Endodermal cell (in vitro differentiated cells): Measurements from ENCODE around the gene BAIAP2L2. TPM values are rescaled to one million over a fixed set of nuclear protein-coding genes. Genes with fewer than 3 reads are reported as not detected.
"Not testable (repeated sequence)": the region's sequence is repeated elsewhere in the genome, so short reads cannot be mapped to it uniquely, and the experiment has no call there.

ENCODE experiments used
- DNase-seq: peaks from one replicate; pipeline ENCODE4 v3.0.0-alpha.2; 2017
- H3K27ac ChIP-seq: 2 replicates; pipeline ENCODE4 v1.5.1; 2013; ENCODE audit warnings: mild to moderate bottlenecking, low read depth, low read length, moderate library complexity
- H3K27me3 ChIP-seq: 2 replicates; pipeline ENCODE4 v1.6.1; 2013; ENCODE audit warnings: mild to moderate bottlenecking, low read length, moderate library complexity; ENCODE audit not compliant: insufficient read depth, control insufficient read depth, poor library complexity, severe bottlenecking
- H3K36me3 ChIP-seq: 2 replicates; pipeline ENCODE4 v1.7.0; 2013; ENCODE audit warnings: mild to moderate bottlenecking, low read length, moderate library complexity; ENCODE audit not compliant: control insufficient read depth, insufficient read depth
- H3K4me1 ChIP-seq: one replicate; pipeline ENCODE4 v1.7.0; 2013; ENCODE audit warnings: low read length; ENCODE audit not compliant: control insufficient read depth, insufficient read depth
- H3K4me3 ChIP-seq: 2 replicates; pipeline ENCODE4 v1.5.1; 2013; ENCODE audit warnings: mild to moderate bottlenecking, low read length, moderate library complexity
- H3K9ac ChIP-seq: 2 replicates; pipeline ENCODE4 v1.6.1; 2013; ENCODE audit warnings: mild to moderate bottlenecking, low read length, moderate library complexity; ENCODE audit not compliant: poor library complexity, severe bottlenecking; ENCODE audit errors: extremely low read depth
- H3K9me3 ChIP-seq: 2 replicates; pipeline ENCODE4 v1.6.1; 2013; ENCODE audit warnings: mild to moderate bottlenecking, low read length, moderate library complexity; ENCODE audit not compliant: control insufficient read depth
- H3K27ac Mint-ChIP-seq: 2 replicates; pipeline ENCODE4 v1.8.0; 2020; ENCODE audit warnings: mixed read lengths
- H3K27me3 Mint-ChIP-seq: 2 replicates; pipeline ENCODE4 v1.8.0; 2021; ENCODE audit warnings: mild to moderate bottlenecking, mixed read lengths; ENCODE audit not compliant: insufficient read depth
- H3K36me3 Mint-ChIP-seq: 2 replicates; pipeline ENCODE4 v1.8.0; 2020; ENCODE audit warnings: low read depth, mixed read lengths
- H3K4me1 Mint-ChIP-seq: 2 replicates; pipeline ENCODE4 v1.8.0; 2020; ENCODE audit warnings: mixed read lengths
- H3K4me3 Mint-ChIP-seq: 2 replicates; pipeline ENCODE4 v1.8.0; 2020; ENCODE audit warnings: mild to moderate bottlenecking, moderate library complexity, mixed read lengths
- H3K9me3 Mint-ChIP-seq: 2 replicates; pipeline ENCODE4 v1.8.0; 2020; ENCODE audit warnings: mild to moderate bottlenecking, mixed read lengths
- WGBS, 2 experiments: methylation state at CpG; one replicate each; pipeline versions ENCODE4 v1.1.5 to v1.1.7; 2013; ENCODE audit warnings: missing lambda C conversion rate in 2 of 2, mixed read lengths in 1 of 2; ENCODE audit not compliant: insufficient coverage in 1 of 2, insufficient read length in 1 of 2; 5-methylcytosine and 5-hydroxymethylcytosine counted together
- total RNA-seq, 2 donors: library from RNA; stranded (reverse); fragmentation: NEBNext Ultra II Directional in 1 of 2; extraction: Animal tissue kit (Norgen Biotek cat#: 25700) in 1 of 2; gene quantifications; 2 replicates in 1 of 2; 3 replicates in 1 of 2; pipeline ENCODE4 v1.2.1, GENCODE V29; 2021
- TF ChIP-seq, protein P1 (sequence below): fragments of 200-600 bp; sonication (generic); conservative IDR thresholded peaks from 2 replicates; pipeline ENCODE4 v1.5.0; 2021; ENCODE audit warnings: antibody characterized with exemption, mild to moderate bottlenecking

BAIAP2L2 gene
- total RNA-seq, 2 donors from 2014 or later: 1.4 to 3.7 TPM

DNA sequence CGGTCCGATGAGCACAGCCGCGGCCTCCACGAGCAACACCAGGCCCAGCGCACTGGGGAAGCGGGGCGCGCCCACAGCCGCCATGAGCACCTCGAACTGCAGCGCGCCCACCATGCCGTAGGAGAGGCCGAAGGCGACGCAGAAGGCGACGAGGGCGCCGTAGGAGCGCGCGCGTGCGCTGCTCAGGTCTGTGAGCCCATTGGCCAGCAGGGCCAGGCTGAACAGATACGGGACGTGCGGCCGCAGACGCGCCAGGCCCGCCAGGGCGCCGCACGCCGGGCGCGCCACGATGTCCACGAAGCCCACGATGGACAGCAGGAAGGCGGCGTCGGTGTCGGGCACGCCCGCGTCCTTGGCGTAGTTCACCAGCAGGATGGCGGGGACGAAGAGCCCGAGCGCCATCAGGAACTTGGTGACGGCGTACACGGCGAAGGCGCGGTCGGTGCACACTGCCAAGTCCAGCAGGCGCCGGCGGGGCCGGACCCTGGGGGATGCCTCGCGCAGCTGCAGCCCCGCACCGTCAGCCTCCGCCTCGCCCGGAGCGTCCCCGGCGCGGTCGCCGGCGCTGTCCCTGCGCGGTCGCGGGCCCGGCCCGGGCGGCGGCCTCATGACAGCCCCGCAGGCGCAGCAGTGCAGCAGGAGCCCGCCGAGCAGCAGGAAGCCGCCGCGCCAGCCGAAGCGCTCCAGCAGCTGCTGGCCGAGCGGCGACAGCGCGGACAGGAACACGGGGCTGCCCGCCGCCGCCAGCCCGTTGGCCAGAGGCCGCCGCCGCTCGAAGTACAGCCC, 29.4 kb downstream of the BAIAP2L2 start:
- Histone ChIP-seq H3K9me3 (no peaks in the 10 kb centered on the region), H3K9ac (no peak overlapping the region), H3K27ac (no peak overlapping the region), H3K4me1 (peaks cover 7% of the 10 kb centered on the region), H3K36me3 (no peaks in the 10 kb centered on the region), H3K27me3 (peaks cover 27% of the 10 kb centered on the region), H3K4me3 (no peak overlapping the region)
- TF ChIP-seq, protein P1, sequence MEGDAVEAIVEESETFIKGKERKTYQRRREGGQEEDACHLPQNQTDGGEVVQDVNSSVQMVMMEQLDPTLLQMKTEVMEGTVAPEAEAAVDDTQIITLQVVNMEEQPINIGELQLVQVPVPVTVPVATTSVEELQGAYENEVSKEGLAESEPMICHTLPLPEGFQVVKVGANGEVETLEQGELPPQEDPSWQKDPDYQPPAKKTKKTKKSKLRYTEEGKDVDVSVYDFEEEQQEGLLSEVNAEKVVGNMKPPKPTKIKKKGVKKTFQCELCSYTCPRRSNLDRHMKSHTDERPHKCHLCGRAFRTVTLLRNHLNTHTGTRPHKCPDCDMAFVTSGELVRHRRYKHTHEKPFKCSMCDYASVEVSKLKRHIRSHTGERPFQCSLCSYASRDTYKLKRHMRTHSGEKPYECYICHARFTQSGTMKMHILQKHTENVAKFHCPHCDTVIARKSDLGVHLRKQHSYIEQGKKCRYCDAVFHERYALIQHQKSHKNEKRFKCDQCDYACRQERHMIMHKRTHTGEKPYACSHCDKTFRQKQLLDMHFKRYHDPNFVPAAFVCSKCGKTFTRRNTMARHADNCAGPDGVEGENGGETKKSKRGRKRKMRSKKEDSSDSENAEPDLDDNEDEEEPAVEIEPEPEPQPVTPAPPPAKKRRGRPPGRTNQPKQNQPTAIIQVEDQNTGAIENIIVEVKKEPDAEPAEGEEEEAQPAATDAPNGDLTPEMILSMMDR: peak; percentile 7
- H3K36me3 Mint-ChIP-seq: no peaks in the 10 kb centered on the region
- H3K27me3 Mint-ChIP-seq: peaks cover 39% of the 10 kb centered on the region
- H3K4me1 Mint-ChIP-seq: peaks cover 4% of the 10 kb centered on the region
- peak; percentile 82 for DNase-seq
- no peaks in the 10 kb centered on the region for H3K9me3 Mint-ChIP-seq
- 19 to 27% methylated on average over 78 to 110 of the region's 110 CpGs for WGBS, 2 experiments
- H3K4me3 Mint-ChIP-seq: no peak overlapping the region
- H3K27ac Mint-ChIP-seq: no peak overlapping the region

DNA sequence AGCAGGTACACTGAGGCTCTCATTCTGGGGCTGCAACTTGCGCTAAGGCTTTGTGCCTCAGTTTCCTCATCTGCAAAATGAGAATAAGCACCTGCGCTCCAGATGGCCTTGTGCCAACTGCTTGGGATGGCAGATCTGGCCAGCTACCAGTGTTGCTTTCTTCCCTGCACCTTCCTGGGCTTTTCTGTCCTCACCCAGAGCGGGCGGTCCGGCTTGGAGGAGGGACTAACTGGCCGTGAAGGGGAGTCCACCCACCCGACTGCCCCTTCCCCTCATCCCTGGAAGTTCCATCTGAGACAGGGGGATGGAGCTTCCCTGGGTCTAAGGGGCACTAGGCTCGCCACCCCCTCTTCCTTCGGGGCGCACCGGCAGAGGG, 30.0 kb downstream of the BAIAP2L2 start:
- Mint-ChIP-seq H3K27ac (no peak overlapping the region), H3K4me3 (no peak overlapping the region)
- WGBS, 2 experiments: 93 to 98% methylated on average over 7 to 11 of the region's 11 CpGs

DNA sequence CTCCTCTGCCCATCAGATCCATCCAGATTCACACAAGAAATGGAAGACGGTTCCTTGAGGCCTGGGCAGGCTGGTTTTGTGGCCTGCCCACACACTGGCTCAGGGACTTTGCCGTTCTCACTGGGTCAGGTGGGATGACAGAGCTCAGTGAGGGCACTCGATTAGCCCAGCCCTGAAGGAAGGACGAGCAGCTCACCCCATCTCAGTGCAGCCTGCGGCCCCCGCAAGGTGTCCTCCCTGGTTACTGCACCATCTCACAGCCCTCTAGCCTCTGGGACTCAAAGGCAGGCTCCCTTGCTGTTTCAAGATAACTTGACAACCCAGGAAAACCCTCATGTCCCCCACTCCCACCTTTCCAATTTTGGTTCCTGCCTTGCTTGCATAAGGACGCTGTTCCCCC, 30.7 kb downstream of the BAIAP2L2 start:
- Histone ChIP-seq H3K9me3 (no peaks in the 10 kb centered on the region), H3K36me3 (no peaks in the 10 kb centered on the region), H3K4me3 (no peak overlapping the region), H3K9ac (no peak overlapping the region), H3K27me3 (peaks cover 27% of the 10 kb centered on the region), H3K4me1 (peaks cover 7% of the 10 kb centered on the region), H3K27ac (no peak overlapping the region)
- Mint-ChIP-seq H3K4me1 (peaks cover 4% of the 10 kb centered on the region), H3K9me3 (no peaks in the 10 kb centered on the region), H3K27ac (no peak overlapping the region), H3K36me3 (peaks cover 3% of the 10 kb centered on the region), H3K4me3 (no peak overlapping the region), H3K27me3 (peaks cover 39% of the 10 kb centered on the region)
- TF ChIP-seq, protein P1: no peak
- 91 to 94% methylated on average over 4 to 7 of the region's 7 CpGs for WGBS, 2 experiments
- DNase-seq: peak; percentile 38

More for the DNA sequence above, 30.0 kb downstream of the BAIAP2L2 start:
- TF ChIP-seq, protein P1: no peak
- no peaks in the 10 kb centered on the region for H3K9me3 ChIP-seq
- Mint-ChIP-seq H3K27me3 (peaks cover 39% of the 10 kb centered on the region), H3K4me1 (peaks cover 4% of the 10 kb centered on the region), H3K36me3 (peaks cover 2% of the 10 kb centered on the region), H3K9me3 (no peaks in the 10 kb centered on the region)
- H3K36me3 ChIP-seq: no peaks in the 10 kb centered on the region
- no peak overlapping the region for H3K9ac ChIP-seq
- no peak overlapping the region for H3K4me3 ChIP-seq
- peaks cover 7% of the 10 kb centered on the region for H3K4me1 ChIP-seq
- H3K27ac ChIP-seq: no peak overlapping the region
- peaks cover 27% of the 10 kb centered on the region for H3K27me3 ChIP-seq
- no peak for DNase-seq

DNA sequence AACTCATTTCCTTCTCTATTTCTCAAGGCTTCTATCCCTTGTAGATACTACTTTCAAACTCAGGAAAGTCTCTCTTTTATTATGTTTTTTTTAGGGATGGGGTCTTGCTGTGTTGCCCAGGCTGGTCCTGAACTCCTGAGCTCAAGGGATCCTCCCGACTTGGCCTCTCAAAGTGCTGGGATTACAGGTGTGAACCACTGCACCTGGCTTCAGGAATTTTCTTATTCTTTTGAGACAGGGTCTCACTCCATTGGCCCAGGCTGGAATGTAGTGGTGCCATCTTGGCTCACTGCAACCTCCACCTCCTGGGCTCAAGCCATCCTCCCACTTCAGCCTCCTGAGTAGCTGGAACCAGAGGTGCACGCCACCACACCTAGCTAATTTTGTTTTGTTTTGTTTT, 31.3 kb downstream of the BAIAP2L2 start:
- 98 to 100% methylated on average over 1 to 2 of the region's 2 CpGs for WGBS, 2 experiments

More for the DNA sequence above, 31.3 kb downstream of the BAIAP2L2 start:
- not testable (repeated sequence) for H3K36me3 Mint-ChIP-seq, H3K4me1 Mint-ChIP-seq, DNase-seq, H3K9ac ChIP-seq, H3K27ac Mint-ChIP-seq, H3K36me3 ChIP-seq, H3K4me3 ChIP-seq, H3K9me3 ChIP-seq, H3K4me1 ChIP-seq, H3K9me3 Mint-ChIP-seq, H3K27ac ChIP-seq, H3K4me3 Mint-ChIP-seq
- peaks cover 27% of the 10 kb centered on the region for H3K27me3 ChIP-seq
- H3K27me3 Mint-ChIP-seq: peaks cover 39% of the 10 kb centered on the region
